ENCODE results near the gene PRUNE2. TPM values are rescaled to one million over a fixed set of nuclear protein-coding genes. Genes with fewer than 3 reads are reported as not detected.

The PRUNE2 gene
- total RNA-seq, 5 donors from 2014 or later (not counting 1 experiment from before 2014, with no cell fraction given), result 0.20 to 0.76 (median 0.45) TPM

DNA sequence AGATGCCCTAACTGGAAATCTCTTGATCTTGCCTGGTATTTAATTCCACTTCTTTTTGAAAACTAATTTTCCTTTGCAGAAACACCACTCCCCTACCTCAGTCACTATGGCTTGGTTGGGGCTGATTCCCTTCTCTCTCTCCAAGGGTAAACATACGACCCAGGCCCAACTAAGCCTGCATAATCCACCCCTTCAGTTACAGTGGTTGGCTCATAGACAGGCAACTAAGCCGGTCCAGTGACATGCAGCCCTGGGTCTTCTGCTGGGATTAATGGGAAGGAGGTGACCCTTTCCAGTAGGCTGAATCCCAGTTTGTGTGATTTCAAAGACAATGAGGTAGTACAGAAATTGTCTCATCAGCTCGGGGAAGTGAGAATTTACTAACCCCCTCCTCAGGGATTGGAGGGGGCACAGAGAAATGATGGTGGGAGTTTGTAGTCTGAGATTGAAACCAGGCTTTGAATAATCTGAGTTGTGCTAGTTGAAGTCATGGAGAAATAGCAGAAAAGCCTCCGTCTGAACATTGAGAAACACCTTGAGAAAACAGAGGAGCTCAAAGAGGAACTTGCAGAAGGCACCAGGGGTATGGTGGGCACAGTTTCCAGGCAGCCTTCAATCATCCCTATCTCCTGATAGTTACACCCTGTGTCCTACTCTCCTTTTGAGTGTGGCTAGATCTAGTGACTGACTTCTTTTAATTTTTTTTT, 298.0 kb downstream of the PRUNE2 start:
- Histone ChIP-seq H3K27me3 (replicated peaks in 1 of 2; ENCODE audit: control insufficient read depth in 2 of 2, extremely low read depth in 1 of 2, insufficient read depth in 2 of 2, low read length in 1 of 2) (peaks cover 0 to 3% of the 10 kb centered on the region in 2 experiments), H3K27ac (ENCODE audit: low read length) (no peak overlapping the region), H3K4me3 (ENCODE audit: control insufficient read depth in 1 of 2, extremely low read depth in 1 of 2, low read length in 1 of 2) (no peak overlapping the region), H3K36me3 (ENCODE audit: control insufficient read depth in 2 of 2, extremely low read depth in 1 of 2, insufficient read depth in 1 of 2, low read length in 1 of 2) (no peaks in the 10 kb centered on the region), H3K4me1 (ENCODE audit: control insufficient read depth in 1 of 2, extremely low read depth in 1 of 2, insufficient read depth in 2 of 2, low read length in 2 of 2) (no peaks in the 10 kb centered on the region), H3K9me3 (no peaks in the 10 kb centered on the region)
- H3K4me1 Mint-ChIP-seq, result no peaks in the 10 kb centered on the region
- H3K9me3 Mint-ChIP-seq, result no peaks in the 10 kb centered on the region
- ATAC-seq (replicated peaks in 1 of 4) (no peak), DNase-seq (no peak)
- H3K27ac Mint-ChIP-seq, result no peak overlapping the region
- CTCF ChIA-PET, result interaction anchor here in 1 of 2 donors (0.7 kb wide), 1 partner anchor 56 kb away, joined by 3 read pairs; no protein-coding TSS in a partner anchor
- no peak overlapping the region for H3K4me3 Mint-ChIP-seq
- POLR2A ChIA-PET, result no interaction called here
- no CpG with 5 or more reads among the region's 4 CpGs for WGBS (ENCODE audit: insufficient coverage)
- H3K36me3 Mint-ChIP-seq, result no peaks in the 10 kb centered on the region
- H3K27me3 Mint-ChIP-seq, result peaks cover 2 to 4% of the 10 kb centered on the region in 2 donors

DNA sequence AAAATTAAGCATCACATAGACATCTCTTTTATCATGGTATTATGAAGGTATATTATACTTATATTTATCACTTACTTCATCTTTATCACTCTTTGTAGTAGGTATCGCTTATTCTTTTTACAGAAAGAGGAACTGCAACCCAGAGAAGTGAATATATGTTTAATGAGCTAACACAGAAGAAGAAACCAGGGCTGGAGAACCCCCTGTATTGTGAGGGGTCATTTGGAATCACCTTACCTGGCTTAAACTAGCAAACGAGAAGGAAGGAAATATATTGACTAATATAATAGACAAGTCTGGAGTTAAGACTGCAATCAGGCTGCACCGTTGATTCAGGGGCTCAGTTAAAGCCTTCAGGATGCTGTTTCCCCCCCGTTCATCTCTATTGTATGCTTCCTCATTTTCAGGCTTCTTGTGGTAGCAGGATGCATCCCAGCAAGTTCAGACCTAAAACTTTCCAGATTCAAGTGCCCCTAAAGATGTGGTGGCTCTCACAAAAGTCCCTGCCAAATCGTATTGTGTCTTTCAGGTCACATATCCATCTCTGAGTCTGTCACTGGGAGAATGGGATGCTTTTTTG, 300.5 kb downstream of the PRUNE2 start:
- Mint-ChIP-seq H3K9me3 (no peaks in the 10 kb centered on the region), H3K27me3 (peaks cover 0 to 3% of the 10 kb centered on the region in 2 donors), H3K4me3 (no peak overlapping the region), H3K36me3 (no peaks in the 10 kb centered on the region), H3K4me1 (no peaks in the 10 kb centered on the region), H3K27ac (no peak overlapping the region)
- Histone ChIP-seq H3K36me3 (ENCODE audit: control insufficient read depth in 2 of 2, extremely low read depth in 1 of 2, insufficient read depth in 1 of 2, low read length in 1 of 2) (no peaks in the 10 kb centered on the region), H3K27ac (ENCODE audit: low read length) (no peak overlapping the region), H3K27me3 (replicated peaks in 1 of 2; ENCODE audit: control insufficient read depth in 2 of 2, extremely low read depth in 1 of 2, insufficient read depth in 2 of 2, low read length in 1 of 2) (peaks cover 0 to 3% of the 10 kb centered on the region in 2 experiments), H3K4me3 (ENCODE audit: control insufficient read depth in 1 of 2, extremely low read depth in 1 of 2, low read length in 1 of 2) (no peak overlapping the region), H3K4me1 (ENCODE audit: control insufficient read depth in 1 of 2, extremely low read depth in 1 of 2, insufficient read depth in 2 of 2, low read length in 2 of 2) (no peaks in the 10 kb centered on the region), H3K9me3 (no peaks in the 10 kb centered on the region)
- ATAC-seq (replicated peaks in 1 of 4) (no peak), DNase-seq (no peak)
- ChIA-PET POLR2A (no interaction called here), CTCF (no interaction called here)
- 57% methylated on average over 2 of the region's 5 CpGs for WGBS (ENCODE audit: insufficient coverage)

DNA sequence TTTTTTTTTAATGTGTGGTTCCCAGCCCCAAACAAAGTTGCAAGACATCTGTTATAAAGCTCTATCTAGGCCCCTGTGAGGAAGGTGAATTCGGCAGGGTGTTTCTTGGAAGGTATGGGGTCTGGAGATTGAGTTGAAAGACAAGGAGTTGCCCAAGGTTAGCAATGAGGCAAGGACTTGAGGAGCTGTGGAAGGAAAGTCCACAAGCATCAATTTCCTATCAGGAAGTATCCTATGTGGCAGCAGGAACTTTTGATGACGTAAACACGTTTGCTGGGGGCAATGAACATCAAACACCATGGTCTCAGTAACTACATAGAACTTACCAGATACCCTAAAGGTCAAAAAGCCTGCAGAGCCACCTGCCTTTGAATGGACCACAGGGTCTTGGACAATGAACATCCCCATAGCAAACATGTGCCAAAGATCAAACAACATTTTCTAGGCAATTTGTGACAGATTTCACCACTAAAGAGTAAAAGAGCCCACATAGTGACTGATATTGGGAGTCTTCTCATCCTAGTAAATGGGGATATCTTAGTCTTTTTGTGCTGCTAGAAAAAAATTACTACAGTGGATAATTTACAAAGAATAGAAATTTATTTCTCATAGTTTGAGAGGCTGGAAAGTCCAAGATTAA, 301.9 kb downstream of the PRUNE2 start:
- POLR2A ChIA-PET, result interaction anchor here in 1 of 2 donors (0.6 kb wide), 1 partner anchor 946 kb away, joined by 4 read pairs; no protein-coding TSS in a partner anchor
- no peak for ATAC-seq (replicated peaks in 1 of 4)
- H3K36me3 Mint-ChIP-seq, result no peaks in the 10 kb centered on the region
- Histone ChIP-seq H3K36me3 (ENCODE audit: control insufficient read depth in 2 of 2, extremely low read depth in 1 of 2, insufficient read depth in 1 of 2, low read length in 1 of 2) (no peaks in the 10 kb centered on the region), H3K4me3 (ENCODE audit: control insufficient read depth in 1 of 2, extremely low read depth in 1 of 2, low read length in 1 of 2) (no peak overlapping the region), H3K9me3 (no peaks in the 10 kb centered on the region), H3K4me1 (ENCODE audit: control insufficient read depth in 1 of 2, extremely low read depth in 1 of 2, insufficient read depth in 2 of 2, low read length in 2 of 2) (no peaks in the 10 kb centered on the region), H3K27ac (ENCODE audit: low read length) (no peak overlapping the region), H3K27me3 (replicated peaks in 1 of 2; ENCODE audit: control insufficient read depth in 2 of 2, extremely low read depth in 1 of 2, insufficient read depth in 2 of 2, low read length in 1 of 2) (no peaks in the 10 kb centered on the region)
- H3K27ac Mint-ChIP-seq, result no peak overlapping the region
- H3K27me3 Mint-ChIP-seq, result peaks cover 5 to 7% of the 10 kb centered on the region in 2 donors
- no peak overlapping the region for H3K4me3 Mint-ChIP-seq
- CTCF ChIA-PET, result no interaction called here
- no peak for DNase-seq
- H3K4me1 Mint-ChIP-seq, result no peaks in the 10 kb centered on the region
- no CpG with 5 or more reads among the region's 3 CpGs for WGBS (ENCODE audit: insufficient coverage)
- no peaks in the 10 kb centered on the region for H3K9me3 Mint-ChIP-seq

DNA sequence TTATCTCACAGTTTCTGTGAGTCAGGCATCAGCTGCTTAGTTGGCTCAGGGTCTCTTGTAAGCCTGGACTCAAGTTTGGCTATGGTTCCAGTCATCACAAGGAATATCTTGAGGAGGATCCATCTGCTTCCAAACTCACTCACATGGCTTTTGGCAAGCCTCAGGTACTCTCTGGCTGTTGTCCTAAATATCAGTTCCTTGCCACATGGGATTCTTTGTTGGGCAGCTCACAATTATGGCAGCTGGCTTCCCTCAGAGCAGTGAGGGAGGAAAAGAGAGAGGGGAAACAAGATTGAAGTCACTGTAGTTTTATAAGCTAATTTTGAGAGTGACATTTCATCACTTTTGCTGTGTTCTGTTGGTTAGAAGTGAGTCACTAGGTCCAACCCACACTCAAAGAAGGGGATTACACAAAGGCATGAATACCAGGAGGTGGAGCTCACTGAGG, 302.4 kb downstream of the PRUNE2 start:
- no peak overlapping the region for H3K27ac Mint-ChIP-seq
- no peaks in the 10 kb centered on the region for H3K9me3 Mint-ChIP-seq
- no peaks in the 10 kb centered on the region for H3K36me3 ChIP-seq (ENCODE audit: control insufficient read depth in 2 of 2, extremely low read depth in 1 of 2, insufficient read depth in 1 of 2, low read length in 1 of 2)
- H3K36me3 Mint-ChIP-seq, result no peaks in the 10 kb centered on the region
- H3K9me3 ChIP-seq, result no peaks in the 10 kb centered on the region
- ChIA-PET POLR2A (no interaction called here), CTCF (no interaction called here)
- H3K27ac ChIP-seq (ENCODE audit: low read length), result no peak overlapping the region
- H3K4me3 Mint-ChIP-seq, result no peak overlapping the region
- ATAC-seq (replicated peaks in 1 of 4) (no peak), DNase-seq (no peak)
- H3K4me1 Mint-ChIP-seq, result no peaks in the 10 kb centered on the region
- no peaks in the 10 kb centered on the region for H3K27me3 ChIP-seq (replicated peaks in 1 of 2; ENCODE audit: control insufficient read depth in 2 of 2, extremely low read depth in 1 of 2, insufficient read depth in 2 of 2, low read length in 1 of 2)
- H3K4me3 ChIP-seq (ENCODE audit: control insufficient read depth in 1 of 2, extremely low read depth in 1 of 2, low read length in 1 of 2), result no peak overlapping the region
- peaks cover 5% of the 10 kb centered on the region in 2 donors for H3K27me3 Mint-ChIP-seq
- no peaks in the 10 kb centered on the region for H3K4me1 ChIP-seq (ENCODE audit: control insufficient read depth in 1 of 2, extremely low read depth in 1 of 2, insufficient read depth in 2 of 2, low read length in 2 of 2)

DNA sequence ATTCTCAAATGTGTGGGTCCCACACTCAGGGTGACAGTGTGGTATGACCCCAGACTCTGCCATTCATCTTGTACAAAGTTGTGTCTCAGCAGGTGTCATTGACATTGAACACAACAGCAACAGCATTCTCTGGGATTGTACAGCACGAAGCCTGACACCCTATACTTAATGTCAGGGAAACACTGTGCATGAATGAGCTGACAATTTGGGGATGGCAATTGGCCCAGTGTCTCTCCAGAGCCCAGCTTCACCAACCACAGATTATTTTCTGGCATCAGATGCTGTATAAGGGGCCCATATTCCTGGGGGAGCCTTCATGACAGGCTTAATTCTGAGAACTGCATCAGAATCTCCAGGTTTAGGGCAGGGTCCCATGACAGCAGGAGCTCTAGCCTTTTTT, 303.7 kb downstream of the PRUNE2 start:
- H3K36me3 ChIP-seq (ENCODE audit: control insufficient read depth in 2 of 2, extremely low read depth in 1 of 2, insufficient read depth in 1 of 2, low read length in 1 of 2), result no peaks in the 10 kb centered on the region
- H3K4me3 ChIP-seq (ENCODE audit: control insufficient read depth in 1 of 2, extremely low read depth in 1 of 2, low read length in 1 of 2), result no peak overlapping the region
- no peak overlapping the region for H3K27ac ChIP-seq (ENCODE audit: low read length)
- H3K9me3 ChIP-seq, result no peaks in the 10 kb centered on the region
- ATAC-seq (replicated peaks in 1 of 4) (no peak), DNase-seq (no peak)
- no peaks in the 10 kb centered on the region for H3K4me1 ChIP-seq (ENCODE audit: control insufficient read depth in 1 of 2, extremely low read depth in 1 of 2, insufficient read depth in 2 of 2, low read length in 2 of 2)
- Mint-ChIP-seq H3K27me3 (peaks cover 6 to 9% of the 10 kb centered on the region in 2 donors), H3K4me1 (no peaks in the 10 kb centered on the region), H3K9me3 (no peaks in the 10 kb centered on the region), H3K4me3 (no peak overlapping the region), H3K27ac (no peak overlapping the region), H3K36me3 (no peaks in the 10 kb centered on the region)
- no peaks in the 10 kb centered on the region for H3K27me3 ChIP-seq (replicated peaks in 1 of 2; ENCODE audit: control insufficient read depth in 2 of 2, extremely low read depth in 1 of 2, insufficient read depth in 2 of 2, low read length in 1 of 2)
- ChIA-PET CTCF (no interaction called here), POLR2A (no interaction called here)
- 80% methylated on average over 1 of the region's 1 CpG for WGBS (ENCODE audit: insufficient coverage)

DNA sequence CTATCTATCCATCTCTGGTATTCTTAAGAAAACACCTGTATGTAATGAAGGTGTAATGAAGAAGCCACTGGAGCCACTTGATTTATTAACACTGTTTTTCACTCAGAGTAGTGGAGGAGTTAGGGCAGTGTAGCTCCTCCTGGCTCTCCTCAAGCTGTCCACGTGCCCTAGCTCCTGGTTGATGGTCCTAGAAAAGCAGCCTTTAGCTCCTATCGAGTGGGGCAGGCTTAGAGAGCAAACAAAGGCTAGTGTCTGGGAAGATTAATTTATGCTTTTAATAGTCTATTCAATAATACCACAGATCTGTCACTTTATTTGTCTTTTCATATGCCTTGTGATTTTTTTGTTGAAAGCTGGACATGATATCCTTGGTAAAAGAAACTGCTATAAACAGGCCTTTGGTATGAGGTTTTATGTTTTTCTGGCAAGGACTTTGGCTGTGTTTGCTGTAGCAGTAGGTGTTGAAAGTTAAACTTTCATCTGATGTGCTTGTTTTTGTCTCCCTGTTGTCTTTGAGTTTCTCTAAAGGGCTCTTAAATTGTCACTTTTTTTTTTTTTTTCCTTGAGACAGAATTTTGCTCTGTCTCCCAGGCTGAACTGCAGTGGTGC, 305.8 kb downstream of the PRUNE2 start:
- H3K27me3 Mint-ChIP-seq, result peaks cover 6 to 9% of the 10 kb centered on the region in 2 donors
- Histone ChIP-seq H3K9me3 (no peaks in the 10 kb centered on the region), H3K27me3 (replicated peaks in 1 of 2; ENCODE audit: control insufficient read depth in 2 of 2, extremely low read depth in 1 of 2, insufficient read depth in 2 of 2, low read length in 1 of 2) (no peaks in the 10 kb centered on the region), H3K4me3 (ENCODE audit: control insufficient read depth in 1 of 2, extremely low read depth in 1 of 2, low read length in 1 of 2) (no peak overlapping the region), H3K4me1 (ENCODE audit: control insufficient read depth in 1 of 2, extremely low read depth in 1 of 2, insufficient read depth in 2 of 2, low read length in 2 of 2) (no peaks in the 10 kb centered on the region), H3K27ac (ENCODE audit: low read length) (no peak overlapping the region), H3K36me3 (ENCODE audit: control insufficient read depth in 2 of 2, extremely low read depth in 1 of 2, insufficient read depth in 1 of 2, low read length in 1 of 2) (no peaks in the 10 kb centered on the region)
- H3K4me1 Mint-ChIP-seq, result no peaks in the 10 kb centered on the region
- ChIA-PET POLR2A (no interaction called here), CTCF (no interaction called here)
- no peaks in the 10 kb centered on the region for H3K36me3 Mint-ChIP-seq
- H3K9me3 Mint-ChIP-seq, result no peaks in the 10 kb centered on the region
- no peak overlapping the region for H3K4me3 Mint-ChIP-seq
- WGBS (ENCODE audit: insufficient coverage), result no CpG with 5 or more reads among the region's 2 CpGs
- DNase-seq (no peak), ATAC-seq (replicated peaks in 1 of 4) (no peak)
- H3K27ac Mint-ChIP-seq, result no peak overlapping the region

Measured in T-cell (primary cell).